Measurements from ENCODE around the gene TRIL.

TRIL gene

DNA sequence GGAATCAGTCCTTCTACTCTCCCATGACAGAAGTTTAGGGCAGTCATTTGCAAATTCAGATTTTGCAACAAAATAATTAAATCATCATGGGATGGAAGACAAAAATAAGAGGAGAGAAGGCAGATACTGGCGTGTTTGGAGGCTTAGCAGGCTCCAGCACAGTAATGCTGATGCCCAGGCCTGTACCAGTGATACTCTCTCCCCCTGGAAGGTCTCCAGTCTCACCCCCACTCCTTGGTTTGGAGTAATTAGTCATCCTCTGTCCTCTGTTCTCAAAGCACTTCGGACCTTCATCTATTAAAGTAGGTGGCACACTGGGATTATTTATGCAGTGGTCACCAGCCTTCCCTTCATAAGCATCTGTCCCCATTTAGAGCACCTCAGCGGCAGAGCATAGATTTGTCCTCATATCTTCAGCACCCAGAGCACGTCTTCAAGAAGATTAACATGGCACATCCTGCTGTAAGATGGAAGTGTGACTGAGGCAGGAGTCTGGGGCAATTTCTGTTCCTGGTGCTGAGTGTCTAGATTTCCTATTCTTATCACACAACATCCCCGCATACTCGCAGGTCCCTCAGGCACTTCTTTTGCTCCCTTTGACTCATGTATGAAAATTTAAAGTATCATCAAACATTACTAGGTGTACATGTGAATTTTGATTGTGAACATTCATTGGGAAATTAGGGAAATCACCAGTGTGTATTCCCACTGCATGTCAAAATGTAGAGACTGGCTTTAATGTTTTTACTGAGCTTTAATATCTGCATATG, 31.3 kb upstream of the TRIL start:
- no peak overlapping the region for H3K4me3 ChIP-seq (replicated peaks; ENCODE audit: insufficient read depth, low read length)
- H3K27ac ChIP-seq (replicated peaks) = no peak overlapping the region
- no peaks in the 10 kb centered on the region for H3K27me3 ChIP-seq (ENCODE audit: insufficient read depth, poor library complexity, severe bottlenecking)
- no peak for DNase-seq (ENCODE audit: low read depth in 1 of 2, low spot score in 1 of 2)
- no peak for TF ChIP-seq GABPA (IDR thresholded peaks at IDR 0.05; ENCODE audit: low read depth)
- TF ChIP-seq, protein P1, sequence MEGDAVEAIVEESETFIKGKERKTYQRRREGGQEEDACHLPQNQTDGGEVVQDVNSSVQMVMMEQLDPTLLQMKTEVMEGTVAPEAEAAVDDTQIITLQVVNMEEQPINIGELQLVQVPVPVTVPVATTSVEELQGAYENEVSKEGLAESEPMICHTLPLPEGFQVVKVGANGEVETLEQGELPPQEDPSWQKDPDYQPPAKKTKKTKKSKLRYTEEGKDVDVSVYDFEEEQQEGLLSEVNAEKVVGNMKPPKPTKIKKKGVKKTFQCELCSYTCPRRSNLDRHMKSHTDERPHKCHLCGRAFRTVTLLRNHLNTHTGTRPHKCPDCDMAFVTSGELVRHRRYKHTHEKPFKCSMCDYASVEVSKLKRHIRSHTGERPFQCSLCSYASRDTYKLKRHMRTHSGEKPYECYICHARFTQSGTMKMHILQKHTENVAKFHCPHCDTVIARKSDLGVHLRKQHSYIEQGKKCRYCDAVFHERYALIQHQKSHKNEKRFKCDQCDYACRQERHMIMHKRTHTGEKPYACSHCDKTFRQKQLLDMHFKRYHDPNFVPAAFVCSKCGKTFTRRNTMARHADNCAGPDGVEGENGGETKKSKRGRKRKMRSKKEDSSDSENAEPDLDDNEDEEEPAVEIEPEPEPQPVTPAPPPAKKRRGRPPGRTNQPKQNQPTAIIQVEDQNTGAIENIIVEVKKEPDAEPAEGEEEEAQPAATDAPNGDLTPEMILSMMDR (IDR thresholded peaks at IDR 0.05; ENCODE audit: insufficient read depth, low read length) = no peak
- no peak for TF ChIP-seq SPI1 (IDR thresholded peaks at IDR 0.05; ENCODE audit: borderline replicate concordance, low read depth)
- no peak for TF ChIP-seq POLR2AphosphoS5 (IDR thresholded peaks at IDR 0.05; ENCODE audit: low read depth)
- TF ChIP-seq, protein P2, sequence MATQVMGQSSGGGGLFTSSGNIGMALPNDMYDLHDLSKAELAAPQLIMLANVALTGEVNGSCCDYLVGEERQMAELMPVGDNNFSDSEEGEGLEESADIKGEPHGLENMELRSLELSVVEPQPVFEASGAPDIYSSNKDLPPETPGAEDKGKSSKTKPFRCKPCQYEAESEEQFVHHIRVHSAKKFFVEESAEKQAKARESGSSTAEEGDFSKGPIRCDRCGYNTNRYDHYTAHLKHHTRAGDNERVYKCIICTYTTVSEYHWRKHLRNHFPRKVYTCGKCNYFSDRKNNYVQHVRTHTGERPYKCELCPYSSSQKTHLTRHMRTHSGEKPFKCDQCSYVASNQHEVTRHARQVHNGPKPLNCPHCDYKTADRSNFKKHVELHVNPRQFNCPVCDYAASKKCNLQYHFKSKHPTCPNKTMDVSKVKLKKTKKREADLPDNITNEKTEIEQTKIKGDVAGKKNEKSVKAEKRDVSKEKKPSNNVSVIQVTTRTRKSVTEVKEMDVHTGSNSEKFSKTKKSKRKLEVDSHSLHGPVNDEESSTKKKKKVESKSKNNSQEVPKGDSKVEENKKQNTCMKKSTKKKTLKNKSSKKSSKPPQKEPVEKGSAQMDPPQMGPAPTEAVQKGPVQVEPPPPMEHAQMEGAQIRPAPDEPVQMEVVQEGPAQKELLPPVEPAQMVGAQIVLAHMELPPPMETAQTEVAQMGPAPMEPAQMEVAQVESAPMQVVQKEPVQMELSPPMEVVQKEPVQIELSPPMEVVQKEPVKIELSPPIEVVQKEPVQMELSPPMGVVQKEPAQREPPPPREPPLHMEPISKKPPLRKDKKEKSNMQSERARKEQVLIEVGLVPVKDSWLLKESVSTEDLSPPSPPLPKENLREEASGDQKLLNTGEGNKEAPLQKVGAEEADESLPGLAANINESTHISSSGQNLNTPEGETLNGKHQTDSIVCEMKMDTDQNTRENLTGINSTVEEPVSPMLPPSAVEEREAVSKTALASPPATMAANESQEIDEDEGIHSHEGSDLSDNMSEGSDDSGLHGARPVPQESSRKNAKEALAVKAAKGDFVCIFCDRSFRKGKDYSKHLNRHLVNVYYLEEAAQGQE (IDR thresholded peaks at IDR 0.05; ENCODE audit: insufficient replicate concordance, low read depth) = no peak

DNA sequence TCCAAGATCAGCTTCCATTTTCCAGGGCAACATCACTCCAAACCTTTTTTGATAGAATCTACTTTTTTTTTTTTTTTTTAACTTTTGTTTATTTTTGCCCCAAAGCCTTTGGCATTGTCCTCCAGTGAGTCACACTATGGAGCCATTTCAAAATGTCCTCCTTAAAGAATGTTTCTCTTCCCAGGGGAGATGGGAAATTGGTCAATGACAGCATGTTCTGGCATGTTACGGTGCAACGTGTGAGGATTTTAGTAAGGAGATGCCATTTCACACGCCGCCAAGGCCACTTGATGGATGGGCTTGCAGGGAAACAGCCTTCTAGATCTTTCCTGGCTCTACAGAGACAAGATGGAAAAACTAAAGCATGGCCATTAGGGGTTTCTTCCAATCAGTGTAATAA, 30.7 kb upstream of the TRIL start:
- Histone ChIP-seq H3K27me3 (ENCODE audit: insufficient read depth, poor library complexity, severe bottlenecking) (no peaks in the 10 kb centered on the region), H3K4me3 (replicated peaks; ENCODE audit: insufficient read depth, low read length) (no peak overlapping the region), H3K27ac (replicated peaks) (no peak overlapping the region)
- TF ChIP-seq SPI1 (IDR thresholded peaks at IDR 0.05; ENCODE audit: borderline replicate concordance, low read depth) (no peak), POLR2AphosphoS5 (IDR thresholded peaks at IDR 0.05; ENCODE audit: low read depth) (no peak), GABPA (IDR thresholded peaks at IDR 0.05; ENCODE audit: low read depth) (no peak)
- TF ChIP-seq, protein P2 (IDR thresholded peaks at IDR 0.05; ENCODE audit: insufficient replicate concordance, low read depth) = no peak
- TF ChIP-seq, protein P1 (IDR thresholded peaks at IDR 0.05; ENCODE audit: insufficient read depth, low read length) = no peak
- DNase-seq (ENCODE audit: low read depth in 1 of 2, low spot score in 1 of 2) = no peak

DNA sequence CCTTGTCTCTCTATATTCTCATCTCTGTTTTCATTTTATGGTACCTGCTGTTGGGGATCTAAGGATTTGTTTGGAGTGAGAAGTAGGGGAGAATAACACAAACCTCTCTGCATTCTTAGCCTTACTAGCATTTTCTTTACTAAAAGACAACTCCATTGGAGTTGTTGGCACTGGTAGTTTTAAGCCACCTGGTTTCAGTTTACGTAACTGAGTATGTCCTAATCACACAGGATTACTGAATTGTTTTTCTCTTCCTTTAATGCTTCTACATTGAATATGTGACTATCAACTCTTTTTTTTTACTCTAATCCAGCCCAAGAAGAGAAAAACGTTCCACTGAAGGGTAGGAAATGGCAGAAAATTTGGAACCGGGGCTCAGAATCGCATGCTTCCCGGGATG, 30.0 kb upstream of the TRIL start:
- TF ChIP-seq, protein P1 (IDR thresholded peaks at IDR 0.05; ENCODE audit: insufficient read depth, low read length) = no peak
- no peak for TF ChIP-seq GABPA (IDR thresholded peaks at IDR 0.05; ENCODE audit: low read depth)
- TF ChIP-seq, protein P2 (IDR thresholded peaks at IDR 0.05; ENCODE audit: insufficient replicate concordance, low read depth) = no peak
- no peak for TF ChIP-seq POLR2AphosphoS5 (IDR thresholded peaks at IDR 0.05; ENCODE audit: low read depth)
- no peak for TF ChIP-seq SPI1 (IDR thresholded peaks at IDR 0.05; ENCODE audit: borderline replicate concordance, low read depth)
- no peak for DNase-seq (ENCODE audit: low read depth in 1 of 2, low spot score in 1 of 2)
- H3K4me3 ChIP-seq (replicated peaks; ENCODE audit: insufficient read depth, low read length) = no peak overlapping the region
- no peak overlapping the region for H3K27ac ChIP-seq (replicated peaks)
- H3K27me3 ChIP-seq (ENCODE audit: insufficient read depth, poor library complexity, severe bottlenecking) = no peaks in the 10 kb centered on the region

All from HL-60 (cell line).